Kidney epithelial cell (primary cell): ENCODE data around the gene DLGAP4. TPM values are rescaled to one million over a fixed set of nuclear protein-coding genes. Genes with fewer than 3 reads are reported as not detected.

Source experiments
- DNase-seq: peaks from one replicate; pipeline ENCODE4 v3.0.0-alpha.2; 2010; ENCODE audit warnings: low read depth
- H3K27me3 ChIP-seq: 2 replicates; pipeline ENCODE4 v1.6.0; 2011; ENCODE audit warnings: low read length; ENCODE audit not compliant: control insufficient read depth, insufficient read depth
- H3K36me3 ChIP-seq: 2 replicates; pipeline ENCODE4 v1.5.1; 2011; ENCODE audit warnings: low read length; ENCODE audit not compliant: control insufficient read depth, insufficient read depth
- H3K4me3 ChIP-seq: 2 replicates; pipeline ENCODE4 v1.5.1; 2011; ENCODE audit warnings: low read depth, mild to moderate bottlenecking, control low read depth, low read length
- total RNA-seq: library from RNA; depleted of rRNA; stranded (reverse); fragments of >200 nt; gene quantifications from 2 replicates; pipeline ENCODE4 v1.2.3, GENCODE V29; 2015
- TF ChIP-seq, protein P1 (sequence below): IDR thresholded peaks from 2 replicates; pipeline ENCODE4 v1.5.1; 2011; ENCODE audit warnings: mild to moderate bottlenecking, moderate library complexity, low read length, control low read depth, inconsistent platforms; ENCODE audit not compliant: insufficient read depth, poor library complexity, severe bottlenecking

Gene DLGAP4
- total RNA-seq, 1 donor from 2014 or later = 78.4 TPM

- H3K27me3 ChIP-seq = peaks cover 68% of the 10 kb centered on the region
- TF ChIP-seq, protein P1, sequence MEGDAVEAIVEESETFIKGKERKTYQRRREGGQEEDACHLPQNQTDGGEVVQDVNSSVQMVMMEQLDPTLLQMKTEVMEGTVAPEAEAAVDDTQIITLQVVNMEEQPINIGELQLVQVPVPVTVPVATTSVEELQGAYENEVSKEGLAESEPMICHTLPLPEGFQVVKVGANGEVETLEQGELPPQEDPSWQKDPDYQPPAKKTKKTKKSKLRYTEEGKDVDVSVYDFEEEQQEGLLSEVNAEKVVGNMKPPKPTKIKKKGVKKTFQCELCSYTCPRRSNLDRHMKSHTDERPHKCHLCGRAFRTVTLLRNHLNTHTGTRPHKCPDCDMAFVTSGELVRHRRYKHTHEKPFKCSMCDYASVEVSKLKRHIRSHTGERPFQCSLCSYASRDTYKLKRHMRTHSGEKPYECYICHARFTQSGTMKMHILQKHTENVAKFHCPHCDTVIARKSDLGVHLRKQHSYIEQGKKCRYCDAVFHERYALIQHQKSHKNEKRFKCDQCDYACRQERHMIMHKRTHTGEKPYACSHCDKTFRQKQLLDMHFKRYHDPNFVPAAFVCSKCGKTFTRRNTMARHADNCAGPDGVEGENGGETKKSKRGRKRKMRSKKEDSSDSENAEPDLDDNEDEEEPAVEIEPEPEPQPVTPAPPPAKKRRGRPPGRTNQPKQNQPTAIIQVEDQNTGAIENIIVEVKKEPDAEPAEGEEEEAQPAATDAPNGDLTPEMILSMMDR = no peak
- DNase-seq = no peak
- no peak overlapping the region for H3K4me3 ChIP-seq
- no peaks in the 10 kb centered on the region for H3K36me3 ChIP-seq
These were observed 3.5 kb downstream of the DLGAP4 start for GRCh38 chr20:36309643-36310042.

DNA sequence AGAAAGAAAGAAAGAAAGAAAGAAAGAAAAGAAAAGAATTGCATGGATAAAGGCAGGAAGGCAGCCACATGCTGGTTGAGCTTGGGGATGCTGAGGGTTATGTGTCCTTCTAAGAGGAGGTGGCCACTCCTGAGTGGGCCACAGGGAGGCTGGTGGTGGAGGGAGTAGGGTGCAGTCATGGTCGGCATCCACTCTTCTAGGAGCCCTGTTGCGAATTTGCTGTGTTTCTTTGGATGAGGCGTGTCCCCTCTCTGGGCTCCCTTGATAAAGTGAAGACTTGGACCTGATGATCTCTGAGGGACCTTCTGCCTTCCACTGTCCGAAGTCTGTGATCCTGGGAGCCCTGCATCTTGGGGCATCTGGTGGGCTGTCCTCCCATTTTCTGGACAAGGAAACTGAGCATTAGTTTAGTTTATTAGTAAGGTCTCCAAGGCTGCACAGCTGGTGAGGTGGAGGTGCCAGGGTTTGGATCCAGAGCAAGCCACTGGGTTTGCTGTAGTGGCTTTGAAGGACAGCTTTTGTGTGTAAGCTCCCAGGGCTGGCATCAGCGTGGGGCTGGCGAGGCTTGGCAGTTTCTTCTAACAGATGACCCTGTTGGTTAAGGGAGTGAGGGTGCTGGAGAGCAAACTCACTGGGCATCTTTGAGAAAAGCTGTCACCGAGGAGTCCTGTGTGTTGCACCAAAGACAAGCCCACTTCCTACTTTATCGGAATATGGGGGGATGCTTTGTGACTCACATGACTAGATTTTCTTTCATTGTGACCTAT lies 4.3 kb downstream of the DLGAP4 start:
- Histone ChIP-seq H3K27me3 (peaks cover 60% of the 10 kb centered on the region), H3K4me3 (no peak overlapping the region), H3K36me3 (no peaks in the 10 kb centered on the region)
- DNase-seq = no peak
- TF ChIP-seq, protein P1 = no peak

DNA sequence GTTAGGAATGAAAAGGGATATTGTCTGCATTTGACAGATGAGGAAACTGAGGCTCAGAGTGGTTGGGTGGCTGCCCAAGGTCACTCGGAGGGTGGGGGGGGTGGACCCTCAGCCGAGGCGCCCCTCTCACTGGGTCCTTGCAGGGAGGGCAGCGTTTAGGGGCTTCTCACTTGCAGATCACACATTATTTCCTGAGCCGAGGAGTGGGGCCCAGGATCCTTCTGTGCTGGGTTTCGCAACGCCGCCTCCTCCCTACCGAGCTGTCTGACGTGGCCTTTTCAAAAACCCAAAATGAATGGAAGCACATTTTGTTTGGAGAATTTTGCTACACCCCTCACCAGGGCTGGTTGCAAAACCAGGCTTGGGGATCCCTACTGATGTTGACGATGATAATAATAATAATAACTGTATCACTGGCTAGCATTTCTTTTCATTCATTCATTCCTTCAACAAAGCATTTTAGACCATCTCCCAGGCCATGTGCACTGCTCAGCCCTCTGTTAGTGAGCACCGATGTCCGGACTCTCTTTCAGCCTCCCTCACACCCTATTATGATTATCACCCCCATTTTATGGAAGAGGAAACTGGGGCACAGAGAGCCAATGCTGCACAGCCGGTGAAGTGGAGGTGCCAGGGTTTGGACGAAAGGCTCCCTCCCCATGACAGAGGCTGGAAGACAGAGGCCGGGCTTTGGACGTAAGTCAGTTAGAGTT lies 5.2 kb downstream of the DLGAP4 start:
- no peak for DNase-seq
- Histone ChIP-seq H3K36me3 (no peaks in the 10 kb centered on the region), H3K4me3 (no peak overlapping the region), H3K27me3 (peaks cover 57% of the 10 kb centered on the region)
- TF ChIP-seq, protein P1 = no peak

GRCh38 chr20:36311854-36312723 lies 6.0 kb downstream of the DLGAP4 start:
- DNase-seq = no peak
- no peak overlapping the region for H3K4me3 ChIP-seq
- peaks cover 49% of the 10 kb centered on the region for H3K27me3 ChIP-seq
- H3K36me3 ChIP-seq = no peaks in the 10 kb centered on the region
- TF ChIP-seq, protein P1 = no peak

- peaks cover 41% of the 10 kb centered on the region for H3K27me3 ChIP-seq
- TF ChIP-seq, protein P1 = no peak
- no peak for DNase-seq
- H3K36me3 ChIP-seq = no peaks in the 10 kb centered on the region
- H3K4me3 ChIP-seq = no peak overlapping the region
These were observed 6.7 kb downstream of the DLGAP4 start for GRCh38 chr20:36312724-36313441.
